Progenitor cell of endocrine pancreas (in vitro differentiated cells): ENCODE measurements around the gene SSH2. TPM values are rescaled to one million over a fixed set of nuclear protein-coding genes. Genes with fewer than 3 reads are reported as not detected.

ENCODE experiments used
- DNase-seq: peaks from one replicate; pipeline ENCODE4 v3.0.0; 2021; ENCODE audit warnings: low spot score; ENCODE audit not compliant: unreplicated experiment
- H3K27ac Mint-ChIP-seq: 2 replicates; pipeline ENCODE4 v1.8.0; 2021; ENCODE audit warnings: mild to moderate bottlenecking, moderate library complexity, mixed read lengths
- H3K27me3 Mint-ChIP-seq: 2 replicates; pipeline ENCODE4 v1.8.0; 2021; ENCODE audit warnings: mixed read lengths
- H3K36me3 Mint-ChIP-seq: 2 replicates; pipeline ENCODE4 v1.8.0; 2022; ENCODE audit warnings: mixed read lengths; ENCODE audit not compliant: insufficient read depth
- H3K4me1 Mint-ChIP-seq: 2 replicates; pipeline ENCODE4 v1.8.0; 2021; ENCODE audit warnings: low read depth, mixed read lengths
- H3K4me3 Mint-ChIP-seq: 2 replicates; pipeline ENCODE4 v1.8.0; 2021; ENCODE audit warnings: low read depth, mild to moderate bottlenecking, moderate library complexity, mixed read lengths
- H3K9me3 Mint-ChIP-seq: 2 replicates; pipeline ENCODE4 v1.8.0; 2021; ENCODE audit warnings: low read depth, mixed read lengths
- CTCF ChIP-seq: fragments of 200-600 bp; sonication (generic); IDR thresholded peaks from one replicate; pipeline ENCODE4 v1.5.0; 2021; ENCODE audit warnings: antibody characterized with exemption, mild to moderate bottlenecking; ENCODE audit not compliant: unreplicated experiment
- total RNA-seq: library from RNA; stranded (reverse); gene quantifications from 2 replicates; pipeline ENCODE4 v1.2.1, GENCODE V29; 2021

Gene SSH2
- total RNA-seq, 1 donor from 2014 or later, result 20.7 TPM

GRCh38 chr17:29746669-29747068 lies 183.4 kb downstream of the SSH2 start:
- TF ChIP-seq CTCF, result no peak
- peaks cover 9% of the 10 kb centered on the region for H3K4me1 Mint-ChIP-seq
- H3K4me3 Mint-ChIP-seq, result no peak overlapping the region
- no peak overlapping the region for H3K27ac Mint-ChIP-seq
- no peaks in the 10 kb centered on the region for H3K36me3 Mint-ChIP-seq
- H3K27me3 Mint-ChIP-seq, result no peaks in the 10 kb centered on the region
- no peaks in the 10 kb centered on the region for H3K9me3 Mint-ChIP-seq
- no peak for DNase-seq

- Mint-ChIP-seq H3K27ac (no peak overlapping the region), H3K4me3 (no peak overlapping the region), H3K27me3 (no peaks in the 10 kb centered on the region), H3K36me3 (no peaks in the 10 kb centered on the region), H3K9me3 (no peaks in the 10 kb centered on the region), H3K4me1 (peaks cover 22% of the 10 kb centered on the region)
- TF ChIP-seq CTCF, result no peak
- no peak for DNase-seq
Observed at GRCh38 chr17:29744121-29744520, 185.9 kb downstream of the SSH2 start.

- no peaks in the 10 kb centered on the region for H3K9me3 Mint-ChIP-seq
- H3K36me3 Mint-ChIP-seq, result no peaks in the 10 kb centered on the region
- no peak overlapping the region for H3K4me3 Mint-ChIP-seq
- peaks cover 22% of the 10 kb centered on the region for H3K4me1 Mint-ChIP-seq
- H3K27me3 Mint-ChIP-seq, result no peaks in the 10 kb centered on the region
- peak overlapping the region; percentile 41 for H3K27ac Mint-ChIP-seq
- DNase-seq, result no peak
- TF ChIP-seq CTCF, result no peak
Observed at GRCh38 chr17:29742210-29742513, 187.9 kb downstream of the SSH2 start.

GRCh38 chr17:29740017-29740416 lies 190.0 kb downstream of the SSH2 start:
- no peak for DNase-seq
- H3K27ac Mint-ChIP-seq, result no peak overlapping the region
- no peaks in the 10 kb centered on the region for H3K36me3 Mint-ChIP-seq
- no peak for TF ChIP-seq CTCF
- peaks cover 19% of the 10 kb centered on the region for H3K4me1 Mint-ChIP-seq
- no peaks in the 10 kb centered on the region for H3K27me3 Mint-ChIP-seq
- no peaks in the 10 kb centered on the region for H3K9me3 Mint-ChIP-seq
- no peak overlapping the region for H3K4me3 Mint-ChIP-seq

GRCh38 chr17:29734640-29735039 lies 195.4 kb downstream of the SSH2 start:
- TF ChIP-seq CTCF, result no peak
- Mint-ChIP-seq H3K4me3 (no peak overlapping the region), H3K36me3 (no peaks in the 10 kb centered on the region), H3K9me3 (no peaks in the 10 kb centered on the region), H3K4me1 (peaks cover 8% of the 10 kb centered on the region), H3K27ac (no peak overlapping the region), H3K27me3 (no peaks in the 10 kb centered on the region)
- no peak for DNase-seq
